Neuronal stem cell (in vitro differentiated cells): Measurements from ENCODE around the gene PADI6.
"Not testable (repeated sequence)": the region's sequence is repeated elsewhere in the genome, so short reads cannot be mapped to it uniquely, and the experiment has no call there.

ENCODE experiments used
- DNase-seq: peaks from one replicate; pipeline ENCODE4 v3.0.0-alpha.2; 2013; ENCODE audit warnings: low spot score
- H2AFZ ChIP-seq: one replicate; pipeline ENCODE4 v1.6.1; 2013; ENCODE audit warnings: mild to moderate bottlenecking, low read length, inconsistent platforms
- H2AK5ac ChIP-seq: 2 replicates; pipeline ENCODE4 v1.6.1; 2013; ENCODE audit warnings: low read depth, mild to moderate bottlenecking, inconsistent platforms, low read length, moderate library complexity, mixed read lengths
- H2BK120ac ChIP-seq: 2 replicates; pipeline ENCODE4 v1.6.1; 2013; ENCODE audit warnings: low read depth, mild to moderate bottlenecking, inconsistent platforms, low read length, moderate library complexity, mixed read lengths
- H2BK12ac ChIP-seq: one replicate; pipeline ENCODE4 v1.6.1; 2013; ENCODE audit warnings: low read length, inconsistent platforms
- H2BK15ac ChIP-seq: 2 replicates; pipeline ENCODE4 v1.6.1; 2013; ENCODE audit warnings: mild to moderate bottlenecking, low read length, inconsistent platforms, mixed read lengths
- H2BK5ac ChIP-seq: one replicate; pipeline ENCODE4 v1.6.1; 2013; ENCODE audit warnings: inconsistent platforms, mild to moderate bottlenecking, low read length, moderate library complexity
- H3K14ac ChIP-seq: one replicate; pipeline ENCODE4 v1.6.1; 2013; ENCODE audit warnings: low read length, inconsistent platforms
- H3K18ac ChIP-seq: 2 replicates; pipeline ENCODE4 v1.6.1; 2013; ENCODE audit warnings: low read length, inconsistent platforms
- H3K23ac ChIP-seq: 2 replicates; pipeline ENCODE4 v1.6.1; 2013; ENCODE audit warnings: low read depth, mild to moderate bottlenecking, mixed read lengths, low read length, inconsistent platforms; ENCODE audit not compliant: poor library complexity
- H3K27ac ChIP-seq: replicated peaks from 3 replicates; pipeline ENCODE4 v1.5.1; 2013; ENCODE audit warnings: low read length, inconsistent platforms
- H3K27me3 ChIP-seq, 3 experiments: 2 replicates each; pipeline ENCODE4 v1.6.1; 2013; ENCODE audit warnings: low read length in 3 of 3, mild to moderate bottlenecking in 2 of 3, inconsistent platforms in 1 of 3, low read depth in 1 of 3, mixed read lengths in 1 of 3, moderate library complexity in 1 of 3; ENCODE audit not compliant: control insufficient read depth in 3 of 3, insufficient read depth in 3 of 3
- H3K36me3 ChIP-seq, 2 donors: replicated peaks in 1 of 2; 2 replicates each; pipeline ENCODE4 v1.6.1; 2013; ENCODE audit warnings: low read length in 2 of 2; ENCODE audit not compliant: control insufficient read depth in 2 of 2, insufficient read depth in 2 of 2
- H3K4ac ChIP-seq: 2 replicates; pipeline ENCODE4 v1.6.1; 2013; ENCODE audit warnings: inconsistent platforms, mild to moderate bottlenecking, low read length, moderate library complexity
- H3K4me1 ChIP-seq, 2 donors: 1 replicate in 1 of 2; 2 replicates in 1 of 2; pipeline ENCODE4 v1.6.1; 2013; ENCODE audit warnings: low read length in 2 of 2, low read depth in 1 of 2; ENCODE audit not compliant: control insufficient read depth in 2 of 2, insufficient read depth in 1 of 2
- H3K4me2 ChIP-seq: one replicate; pipeline ENCODE4 v1.6.1; 2013; ENCODE audit warnings: mild to moderate bottlenecking, low read length, inconsistent platforms; ENCODE audit not compliant: insufficient read depth, poor library complexity, severe bottlenecking
- H3K4me3 ChIP-seq, 2 donors: 2 replicates each; pipeline ENCODE4 v1.5.1; 2013; ENCODE audit warnings: low read length in 2 of 2, mild to moderate bottlenecking in 2 of 2, inconsistent platforms in 1 of 2, moderate library complexity in 1 of 2
- H3K79me1 ChIP-seq: one replicate; pipeline ENCODE4 v1.6.1; 2013; ENCODE audit warnings: low read depth, mild to moderate bottlenecking, inconsistent platforms, low read length, moderate library complexity
- H3K9ac ChIP-seq: one replicate; pipeline ENCODE4 v1.6.1; 2013; ENCODE audit warnings: mild to moderate bottlenecking, low read depth, low read length, inconsistent platforms; ENCODE audit not compliant: poor library complexity
- H3K9me3 ChIP-seq, 2 donors: replicated peaks in 1 of 2; 2 replicates each; pipeline versions ENCODE3 to v1.6.1; 2013; ENCODE audit warnings: low read length in 2 of 2, mild to moderate bottlenecking in 2 of 2, inconsistent platforms in 1 of 2, low read depth in 1 of 2, mixed read lengths in 1 of 2, moderate library complexity in 1 of 2; ENCODE audit not compliant: control insufficient read depth in 2 of 2, insufficient read depth in 1 of 2
- H4K8ac ChIP-seq: one replicate; pipeline ENCODE4 v1.6.1; 2013; ENCODE audit warnings: low read depth, mild to moderate bottlenecking, inconsistent platforms, low read length, moderate library complexity
- H4K91ac ChIP-seq: one replicate; pipeline ENCODE4 v1.6.1; 2013; ENCODE audit warnings: low read length, low read depth, mild to moderate bottlenecking, inconsistent platforms; ENCODE audit not compliant: poor library complexity
- WGBS, 2 donors: extraction: QIAGEN DNeasy Blood & Tissue Kit; methylation state at CpG; one replicate each; pipeline ENCODE4 v1.1.7; 2013; ENCODE audit warnings: missing lambda C conversion rate in 2 of 2, mixed read lengths in 1 of 2; ENCODE audit not compliant: insufficient read length in 2 of 2, insufficient replicate concordance in 1 of 2; ENCODE audit errors: extremely low coverage in 2 of 2; 5-methylcytosine and 5-hydroxymethylcytosine counted together

Gene PADI6

GRCh38 chr1:17406760-17407475 lies 34.9 kb downstream of the PADI6 start:
- not testable (repeated sequence) for H2BK15ac ChIP-seq, H2BK5ac ChIP-seq, H3K4me3 ChIP-seq, H2AFZ ChIP-seq, H3K18ac ChIP-seq, H4K8ac ChIP-seq, H3K27ac ChIP-seq, H2AK5ac ChIP-seq, H3K79me1 ChIP-seq, H3K27me3 ChIP-seq, H3K9me3 ChIP-seq, H4K91ac ChIP-seq, H3K4ac ChIP-seq, H3K4me2 ChIP-seq, H3K9ac ChIP-seq, H3K23ac ChIP-seq, H2BK12ac ChIP-seq, DNase-seq, H2BK120ac ChIP-seq
- WGBS, 2 donors: no CpG with 5 or more reads among the region's 16 CpGs
- H3K14ac ChIP-seq: peak overlapping the region; percentile 8
- peaks cover 42 to 60% of the 10 kb centered on the region in 2 donors for H3K36me3 ChIP-seq
- H3K4me1 ChIP-seq: peaks cover 0 to 12% of the 10 kb centered on the region in 2 donors

- not testable (repeated sequence) for H3K27me3 ChIP-seq, H4K91ac ChIP-seq, H2AK5ac ChIP-seq, H2BK12ac ChIP-seq, H3K23ac ChIP-seq, H3K4me3 ChIP-seq, H3K9me3 ChIP-seq, H2AFZ ChIP-seq, H2BK15ac ChIP-seq, H3K4ac ChIP-seq, H3K4me2 ChIP-seq, H2BK120ac ChIP-seq, H3K27ac ChIP-seq, H3K14ac ChIP-seq, H4K8ac ChIP-seq, H3K18ac ChIP-seq, H3K9ac ChIP-seq, DNase-seq, H2BK5ac ChIP-seq, H3K4me1 ChIP-seq, H3K79me1 ChIP-seq
- H3K36me3 ChIP-seq: peaks cover 53 to 70% of the 10 kb centered on the region in 2 donors
- WGBS, 2 donors: no CpG with 5 or more reads among the region's 30 CpGs
Measured at GRCh38 chr1:17407786-17408514, 36.0 kb downstream of the PADI6 start.

DNA sequence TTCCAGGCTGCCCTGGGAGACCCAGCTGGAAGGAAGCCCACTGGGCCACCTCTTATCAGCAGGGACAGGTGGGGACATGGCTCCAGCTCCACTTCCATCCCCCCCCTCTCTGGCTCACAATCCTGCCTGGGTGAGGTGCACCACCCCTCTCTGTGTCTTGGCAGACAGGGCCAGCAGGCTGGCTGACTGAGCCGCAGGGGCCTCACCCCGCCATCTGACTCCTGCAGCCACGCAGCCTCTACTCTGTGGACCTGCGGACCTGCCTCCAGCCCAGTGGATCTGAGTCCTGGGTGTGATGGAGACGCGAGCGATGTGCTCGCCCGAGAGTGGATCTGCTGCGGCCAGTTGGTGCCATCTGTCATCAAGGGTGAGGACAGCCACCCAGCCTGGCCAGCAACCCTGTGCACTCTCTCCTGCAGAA lies 37.4 kb downstream of the PADI6 start:
- no peak overlapping the region for H3K4ac ChIP-seq
- H3K18ac ChIP-seq: no peak overlapping the region
- WGBS, 2 donors: no CpG with 5 or more reads among the region's 10 CpGs
- no peak overlapping the region for H2AFZ ChIP-seq
- no peak overlapping the region for H2BK12ac ChIP-seq
- H2BK5ac ChIP-seq: peak overlapping the region; percentile 24
- no peak overlapping the region for H2AK5ac ChIP-seq
- H2BK15ac ChIP-seq: no peak overlapping the region
- H3K14ac ChIP-seq: no peak overlapping the region
- peak overlapping the region; percentile 73 for H3K23ac ChIP-seq
- no peak overlapping the region for H2BK120ac ChIP-seq
- no peaks in the 10 kb centered on the region for H3K9me3 ChIP-seq
- H3K4me2 ChIP-seq: no peak overlapping the region
- DNase-seq: no peak
- no peak overlapping the region for H4K8ac ChIP-seq
- no peaks in the 10 kb centered on the region for H3K27me3 ChIP-seq
- H3K79me1 ChIP-seq: peaks cover 7% of the 10 kb centered on the region
- peaks cover 0 to 3% of the 10 kb centered on the region in 2 donors for H3K4me1 ChIP-seq
- H3K36me3 ChIP-seq: peaks cover 65 to 83% of the 10 kb centered on the region in 2 donors
- no peak overlapping the region for H4K91ac ChIP-seq
- H3K4me3 ChIP-seq: peak overlapping the region in 1 of 2 donors; percentile 9
- no peak overlapping the region for H3K27ac ChIP-seq
- no peak overlapping the region for H3K9ac ChIP-seq

GRCh38 chr1:17412093-17412870 lies 40.3 kb downstream of the PADI6 start:
- Histone ChIP-seq H3K27ac (no peak overlapping the region), H4K91ac (no peak overlapping the region), H3K4me1 (no peaks in the 10 kb centered on the region), H3K18ac (no peak overlapping the region), H3K4me2 (no peak overlapping the region), H2BK120ac (no peak overlapping the region), H3K36me3 (peaks cover 75 to 96% of the 10 kb centered on the region in 2 donors), H2BK15ac (no peak overlapping the region), H2AFZ (no peak overlapping the region), H3K4ac (no peak overlapping the region), H4K8ac (no peak overlapping the region), H3K9me3 (no peaks in the 10 kb centered on the region), H2BK5ac (no peak overlapping the region), H3K4me3 (no peak overlapping the region), H3K27me3 (no peaks in the 10 kb centered on the region), H3K14ac (no peak overlapping the region), H2AK5ac (no peak overlapping the region), H3K9ac (no peak overlapping the region), H3K79me1 (peaks cover 8% of the 10 kb centered on the region), H3K23ac (no peak overlapping the region), H2BK12ac (no peak overlapping the region)
- no CpG with 5 or more reads among the region's 16 CpGs for WGBS, 2 donors
- no peak for DNase-seq
